MM.1S (cell line): ENCODE results near the gene POLG.

ENCODE experiments used
- DNase-seq: peaks from one replicate; pipeline ENCODE4 v3.0.0-alpha.2; 2015
- H2AFZ ChIP-seq: fragments of 300-600 bp; sonication (generic); 2 replicates; pipeline ENCODE4 v1.6.0; 2016; ENCODE audit warnings: antibody characterized with exemption, low read length
- H3F3A ChIP-seq: fragments of 300-600 bp; sonication (generic); 2 replicates; pipeline ENCODE4 v1.6.1; 2016; ENCODE audit warnings: mild to moderate bottlenecking, antibody characterized with exemption, low read length, moderate library complexity, mixed read lengths; ENCODE audit not compliant: insufficient read depth
- H3K27ac ChIP-seq: fragments of 300-600 bp; sonication (generic); 2 replicates; pipeline ENCODE4 v1.5.1; 2016; ENCODE audit warnings: mild to moderate bottlenecking, low read length
- H3K27me3 ChIP-seq: fragments of 300-600 bp; sonication (generic); replicated peaks from 2 replicates; pipeline ENCODE4 v1.6.0; 2016; ENCODE audit warnings: low read length; ENCODE audit not compliant: insufficient read depth
- H3K36me3 ChIP-seq: fragments of 300-600 bp; sonication (generic); replicated peaks from 2 replicates; pipeline ENCODE4 v1.6.1; 2016; ENCODE audit warnings: mild to moderate bottlenecking, low read length, mixed read lengths; ENCODE audit not compliant: insufficient read depth
- H3K4me1 ChIP-seq: fragments of 300-600 bp; sonication (generic); 2 replicates; pipeline ENCODE4 v1.6.1; 2016; ENCODE audit warnings: low read length, mixed read lengths
- H3K4me2 ChIP-seq: fragments of 300-600 bp; sonication (generic); 2 replicates; pipeline ENCODE4 v1.6.0; 2016; ENCODE audit warnings: low read depth, low read length
- H3K4me3 ChIP-seq: fragments of 300-600 bp; sonication (generic); 2 replicates; pipeline ENCODE4 v1.5.1; 2016; ENCODE audit warnings: low read length, mixed read lengths
- H3K79me2 ChIP-seq: fragments of 300-600 bp; sonication (generic); 2 replicates; pipeline ENCODE4 v1.6.1; 2016; ENCODE audit warnings: mixed run types, low read length, mixed read lengths
- H3K9ac ChIP-seq: fragments of 300-600 bp; sonication (generic); 2 replicates; pipeline ENCODE4 v1.6.1; 2016; ENCODE audit warnings: low read length, mixed read lengths
- H3K9me2 ChIP-seq: fragments of 300-600 bp; sonication (generic); replicated peaks from 2 replicates; pipeline ENCODE4 v1.6.1; 2016; ENCODE audit warnings: mild to moderate bottlenecking, low read length, mixed read lengths; ENCODE audit not compliant: insufficient read depth
- H3K9me3 ChIP-seq: fragments of 300-600 bp; sonication (generic); replicated peaks from 2 replicates; pipeline ENCODE4 v1.6.1; 2016; ENCODE audit warnings: mild to moderate bottlenecking, low read length, mixed read lengths; ENCODE audit not compliant: insufficient read depth
- H4K20me1 ChIP-seq: fragments of 300-600 bp; sonication (generic); 2 replicates; pipeline ENCODE4 v1.6.1; 2016; ENCODE audit warnings: mild to moderate bottlenecking, low read length, moderate library complexity, mixed read lengths; ENCODE audit not compliant: insufficient read depth
- CTCF ChIP-seq: fragments of 300-600 bp; sonication (generic); IDR thresholded peaks from 2 replicates; pipeline ENCODE4 v1.5.1; 2016; ENCODE audit warnings: antibody characterized with exemption, low read length, mixed read lengths
- EZH2 ChIP-seq: fragments of 300-600 bp; sonication (generic); optimal IDR thresholded peaks from 2 replicates; pipeline ENCODE3; 2017; ENCODE audit warnings: low read depth, mild to moderate bottlenecking, antibody characterized with exemption, low read length, mixed read lengths
- EZH2phosphoT487 ChIP-seq: fragments of 300-600 bp; sonication (generic); IDR thresholded peaks from 2 replicates; pipeline ENCODE4 v1.6.1; 2018; ENCODE audit warnings: antibody characterized with exemption, low read length

POLG gene

GRCh38 chr15:89346516-89347231, 12.1 kb upstream of the POLG start:
- TF ChIP-seq EZH2phosphoT487: no peak
- no peak for TF ChIP-seq EZH2
- TF ChIP-seq CTCF: no peak
- H3K27me3 ChIP-seq: no peaks in the 10 kb centered on the region
- no peaks in the 10 kb centered on the region for H4K20me1 ChIP-seq
- DNase-seq: no peak
- H3K4me3 ChIP-seq: no peak overlapping the region
- H3K4me2 ChIP-seq: no peak overlapping the region
- peaks cover 11% of the 10 kb centered on the region for H3K4me1 ChIP-seq
- H3K79me2 ChIP-seq: no peaks in the 10 kb centered on the region
- H3K9ac ChIP-seq: no peak overlapping the region
- H3K9me3 ChIP-seq: no peaks in the 10 kb centered on the region
- no peak overlapping the region for H3K27ac ChIP-seq
- no peaks in the 10 kb centered on the region for H3K9me2 ChIP-seq
- no peak overlapping the region for H2AFZ ChIP-seq
- 0 out of 2 replicates have a peak, but pooled peaks cover 3% of the 10 kb centered on the region for H3F3A ChIP-seq
- H3K36me3 ChIP-seq: no peaks in the 10 kb centered on the region

- Histone ChIP-seq H3K4me2 (no peak overlapping the region), H3K27ac (no peak overlapping the region), H3K36me3 (no peaks in the 10 kb centered on the region), H3K79me2 (no peaks in the 10 kb centered on the region), H3K27me3 (no peaks in the 10 kb centered on the region), H2AFZ (no peak overlapping the region), H4K20me1 (no peaks in the 10 kb centered on the region), H3F3A (0 out of 2 replicates have a peak, but pooled peaks cover 3% of the 10 kb centered on the region), H3K9me2 (no peaks in the 10 kb centered on the region), H3K9me3 (no peaks in the 10 kb centered on the region), H3K4me1 (peaks cover 11% of the 10 kb centered on the region), H3K9ac (no peak overlapping the region), H3K4me3 (no peak overlapping the region)
- no peak for TF ChIP-seq EZH2phosphoT487
- TF ChIP-seq CTCF: no peak
- TF ChIP-seq EZH2: no peak
- no peak for DNase-seq
These were observed 10.6 kb upstream of the POLG start for GRCh38 chr15:89345248-89345647.

GRCh38 chr15:89342840-89343239, 8.2 kb upstream of the POLG start:
- TF ChIP-seq EZH2phosphoT487: no peak
- TF ChIP-seq CTCF: no peak
- no peak for TF ChIP-seq EZH2
- Histone ChIP-seq H4K20me1 (no peaks in the 10 kb centered on the region), H3K9me3 (no peaks in the 10 kb centered on the region), H3K9me2 (no peaks in the 10 kb centered on the region), H3K4me2 (no peak overlapping the region), H3F3A (no peaks in the 10 kb centered on the region), H3K36me3 (no peaks in the 10 kb centered on the region), H3K9ac (no peak overlapping the region), H3K27ac (no peak overlapping the region), H3K27me3 (no peaks in the 10 kb centered on the region), H3K4me1 (no peaks in the 10 kb centered on the region), H3K79me2 (no peaks in the 10 kb centered on the region), H2AFZ (no peak overlapping the region), H3K4me3 (no peak overlapping the region)
- no peak for DNase-seq
